Astrocyte (in vitro differentiated cells and primary cell): ENCODE data around the gene BDP1.
"Not testable (repeated sequence)": the region's sequence is repeated elsewhere in the genome, so short reads cannot be mapped to it uniquely, and the experiment has no call there.

Experiments
- EZH2 ChIP-seq: IDR thresholded peaks from 2 replicates; pipeline ENCODE4 v1.6.1; 2012; ENCODE audit warnings: mild to moderate bottlenecking, low read length, inconsistent platforms; ENCODE audit not compliant: insufficient read depth
- TF ChIP-seq, protein P1 (sequence below): IDR thresholded peaks from 2 replicates; pipeline ENCODE4 v1.5.1; 2011; ENCODE audit warnings: low read depth, mild to moderate bottlenecking, inconsistent platforms, low read length, moderate library complexity; ENCODE audit not compliant: insufficient read depth

DNA sequence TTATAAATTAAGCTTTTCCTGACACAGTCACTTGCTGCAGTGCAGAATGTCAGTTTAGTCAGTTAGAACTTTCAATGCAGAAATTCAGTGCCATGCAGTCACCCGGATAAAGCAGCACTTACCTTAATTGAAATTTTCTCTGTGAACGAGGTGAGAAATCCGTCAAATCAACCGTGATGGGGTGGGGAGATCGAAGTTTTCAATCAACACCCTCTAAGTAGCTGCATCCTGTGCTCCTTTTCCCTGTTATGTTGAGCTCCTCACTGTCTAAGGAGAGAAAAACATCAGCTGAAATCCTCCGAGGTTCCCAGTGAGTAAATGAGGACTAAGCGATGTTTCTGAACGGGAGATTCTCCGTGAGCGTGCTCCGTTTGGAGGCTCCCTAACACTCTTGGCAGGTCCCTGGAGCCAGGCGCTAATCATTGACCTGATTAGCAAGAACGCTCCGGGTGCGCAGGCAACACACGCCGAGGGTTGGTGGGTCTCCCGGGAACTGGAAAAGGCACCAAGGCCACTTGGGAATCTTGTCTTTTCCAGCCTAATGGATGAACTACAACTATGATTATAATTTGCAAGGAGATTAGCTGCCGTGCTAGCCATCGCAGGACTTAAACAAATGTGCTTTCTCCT, 9.8 kb upstream of the BDP1 start:
- TF ChIP-seq, protein P1, sequence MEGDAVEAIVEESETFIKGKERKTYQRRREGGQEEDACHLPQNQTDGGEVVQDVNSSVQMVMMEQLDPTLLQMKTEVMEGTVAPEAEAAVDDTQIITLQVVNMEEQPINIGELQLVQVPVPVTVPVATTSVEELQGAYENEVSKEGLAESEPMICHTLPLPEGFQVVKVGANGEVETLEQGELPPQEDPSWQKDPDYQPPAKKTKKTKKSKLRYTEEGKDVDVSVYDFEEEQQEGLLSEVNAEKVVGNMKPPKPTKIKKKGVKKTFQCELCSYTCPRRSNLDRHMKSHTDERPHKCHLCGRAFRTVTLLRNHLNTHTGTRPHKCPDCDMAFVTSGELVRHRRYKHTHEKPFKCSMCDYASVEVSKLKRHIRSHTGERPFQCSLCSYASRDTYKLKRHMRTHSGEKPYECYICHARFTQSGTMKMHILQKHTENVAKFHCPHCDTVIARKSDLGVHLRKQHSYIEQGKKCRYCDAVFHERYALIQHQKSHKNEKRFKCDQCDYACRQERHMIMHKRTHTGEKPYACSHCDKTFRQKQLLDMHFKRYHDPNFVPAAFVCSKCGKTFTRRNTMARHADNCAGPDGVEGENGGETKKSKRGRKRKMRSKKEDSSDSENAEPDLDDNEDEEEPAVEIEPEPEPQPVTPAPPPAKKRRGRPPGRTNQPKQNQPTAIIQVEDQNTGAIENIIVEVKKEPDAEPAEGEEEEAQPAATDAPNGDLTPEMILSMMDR = not testable (repeated sequence)
- not testable (repeated sequence) for TF ChIP-seq EZH2
